SKM-1 (cell line): ENCODE measurements around the gene RNF213.

Experiments used
- DNase-seq: peaks from one replicate; lab custom pipeline; 2025; ENCODE audit not compliant: unreplicated experiment; lab: John Stamatoyannopoulos, UW

The RNF213 gene

GRCh38 chr17:80446645-80447405, 186.2 kb downstream of the RNF213 start:
- no peak for DNase-seq

- DNase-seq = no peak
Observed at GRCh38 chr17:80447790-80448189, 187.1 kb downstream of the RNF213 start.
